SJCRH30 (cell line): ENCODE measurements around the gene GYPC. TPM values are rescaled to one million over a fixed set of nuclear protein-coding genes. Genes with fewer than 3 reads are reported as not detected.
"Not testable (repeated sequence)": the region's sequence is repeated elsewhere in the genome, so short reads cannot be mapped to it uniquely, and the experiment has no call there.

ENCODE experiments used
- DNase-seq, 2 experiments: peaks; one replicate each; pipeline ENCODE4 v3.0.0-alpha.2; 2015 to 2020
- H3K27ac ChIP-seq: fragments of 250-450 bp; sonication (Bioruptor Pico); 2 replicates; pipeline ENCODE4 v1.5.1; 2020; ENCODE audit warnings: mild to moderate bottlenecking, moderate library complexity
- H3K27me3 ChIP-seq: fragments of 250-450 bp; sonication (Bioruptor Pico); 2 replicates; pipeline ENCODE4 v1.5.1; 2020; ENCODE audit warnings: mild to moderate bottlenecking, moderate library complexity
- H3K36me3 ChIP-seq: fragments of 250-450 bp; sonication (Bioruptor Pico); 2 replicates; pipeline ENCODE4 v1.5.1; 2020; ENCODE audit warnings: mild to moderate bottlenecking, moderate library complexity
- H3K4me1 ChIP-seq: fragments of 250-450 bp; sonication (Bioruptor Pico); 2 replicates; pipeline ENCODE4 v1.5.1; 2020; ENCODE audit warnings: mild to moderate bottlenecking, moderate library complexity
- H3K4me3 ChIP-seq: fragments of 250-450 bp; sonication (Bioruptor Pico); 2 replicates; pipeline ENCODE4 v1.5.1; 2020; ENCODE audit warnings: mild to moderate bottlenecking, moderate library complexity
- H3K9me3 ChIP-seq: fragments of 250-450 bp; sonication (Bioruptor Pico); replicated peaks from 2 replicates; pipeline ENCODE4 v1.5.1; 2020; ENCODE audit warnings: mild to moderate bottlenecking, moderate library complexity
- total RNA-seq: library from RNA; depleted of rRNA; stranded (reverse); fragments of >200 nt; shearing (Covaris generic); gene quantifications from 2 replicates; pipeline ENCODE4 v1.2.3, GENCODE V29; 2014

GYPC gene
- total RNA-seq, 1 experiment from 2014 or later = 26.1 TPM

GRCh38 chr2:126715576-126716406 is 59.8 kb downstream of the GYPC start:
- Histone ChIP-seq H3K27me3 (0 out of 2 replicates have a peak, but pooled peaks cover 5% of the 10 kb centered on the region), H3K36me3 (no peaks in the 10 kb centered on the region), H3K27ac (no peak overlapping the region), H3K4me1 (no peaks in the 10 kb centered on the region), H3K9me3 (no peaks in the 10 kb centered on the region), H3K4me3 (no peak overlapping the region)
- no peak for DNase-seq

- DNase-seq, H3K9me3 ChIP-seq, H3K4me1 ChIP-seq, H3K36me3 ChIP-seq, H3K27me3 ChIP-seq, H3K27ac ChIP-seq, H3K4me3 ChIP-seq: not testable (repeated sequence)
These were observed 61.3 kb downstream of the GYPC start for GRCh38 chr2:126717277-126717676.

GRCh38 chr2:126717928-126718327 is 62.0 kb downstream of the GYPC start:
- Histone ChIP-seq H3K27me3 (0 out of 2 replicates have a peak, but pooled peaks cover 5% of the 10 kb centered on the region), H3K4me3 (no peak overlapping the region), H3K9me3 (no peaks in the 10 kb centered on the region), H3K4me1 (no peaks in the 10 kb centered on the region), H3K27ac (no peak overlapping the region), H3K36me3 (no peaks in the 10 kb centered on the region)
- DNase-seq = no peak

DNA sequence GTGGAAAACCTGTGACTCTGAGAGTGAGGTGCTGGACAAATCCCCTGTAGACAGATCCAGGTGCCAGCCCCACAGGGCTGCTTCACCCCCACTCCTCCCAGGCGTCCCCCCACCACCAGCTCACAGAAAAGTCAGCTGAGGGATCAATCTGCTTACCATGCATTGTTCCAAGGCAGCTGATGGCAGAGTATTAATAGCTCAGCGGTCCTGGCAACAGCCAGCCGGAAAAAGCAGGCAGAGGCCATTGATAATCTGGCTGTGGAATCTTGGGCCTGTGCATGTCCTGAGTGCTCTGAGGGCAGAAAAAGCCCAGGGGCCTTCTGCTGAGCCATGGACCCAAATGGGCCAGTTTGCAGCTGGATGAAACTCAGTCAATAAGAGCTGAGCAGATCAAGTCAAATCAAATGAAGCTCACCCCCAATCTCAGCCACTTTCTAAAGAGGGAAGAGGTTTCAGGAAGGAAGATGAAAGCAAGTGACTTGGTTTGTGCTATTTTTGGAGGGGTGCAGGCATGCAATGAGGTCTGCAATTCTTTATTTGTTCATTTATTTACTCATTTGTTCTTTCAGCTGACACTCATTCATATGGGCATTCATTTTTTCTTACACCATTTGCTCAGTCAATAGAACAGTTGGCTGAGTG is 63.4 kb downstream of the GYPC start:
- no peaks in the 10 kb centered on the region for H3K4me1 ChIP-seq
- no peaks in the 10 kb centered on the region for H3K9me3 ChIP-seq
- no peak for DNase-seq
- H3K27ac ChIP-seq = no peak overlapping the region
- no peak overlapping the region for H3K4me3 ChIP-seq
- H3K36me3 ChIP-seq = no peaks in the 10 kb centered on the region
- H3K27me3 ChIP-seq = 0 out of 2 replicates have a peak, but pooled peaks cover 5% of the 10 kb centered on the region

GRCh38 chr2:126719833-126720351 is 63.9 kb downstream of the GYPC start:
- no peaks in the 10 kb centered on the region for H3K4me1 ChIP-seq
- no peak overlapping the region for H3K4me3 ChIP-seq
- no peak overlapping the region for H3K27ac ChIP-seq
- H3K27me3 ChIP-seq = 0 out of 2 replicates have a peak, but pooled peaks cover 5% of the 10 kb centered on the region
- no peaks in the 10 kb centered on the region for H3K9me3 ChIP-seq
- no peak for DNase-seq
- no peaks in the 10 kb centered on the region for H3K36me3 ChIP-seq

- 0 out of 2 replicates have a peak, but pooled peaks cover 5% of the 10 kb centered on the region for H3K27me3 ChIP-seq
These were observed 64.7 kb downstream of the GYPC start for GRCh38 chr2:126720638-126721037.

GRCh38 chr2:126722081-126722480 is 66.1 kb downstream of the GYPC start:
- Histone ChIP-seq H3K4me3 (no peak overlapping the region), H3K9me3 (0 out of 2 replicates have a peak, but pooled peaks cover 3% of the 10 kb centered on the region), H3K27me3 (no peaks in the 10 kb centered on the region), H3K36me3 (no peaks in the 10 kb centered on the region), H3K27ac (no peak overlapping the region), H3K4me1 (no peaks in the 10 kb centered on the region)
- DNase-seq = no peak

More at GRCh38 chr2:126720638-126721037, 64.7 kb downstream of the GYPC start:
- no peaks in the 10 kb centered on the region for H3K36me3 ChIP-seq
- H3K4me3 ChIP-seq = no peak overlapping the region
- H3K9me3 ChIP-seq = 0 out of 2 replicates have a peak, but pooled peaks cover 3% of the 10 kb centered on the region
- DNase-seq = no peak
- H3K27ac ChIP-seq = no peak overlapping the region
- H3K4me1 ChIP-seq = no peaks in the 10 kb centered on the region

DNA sequence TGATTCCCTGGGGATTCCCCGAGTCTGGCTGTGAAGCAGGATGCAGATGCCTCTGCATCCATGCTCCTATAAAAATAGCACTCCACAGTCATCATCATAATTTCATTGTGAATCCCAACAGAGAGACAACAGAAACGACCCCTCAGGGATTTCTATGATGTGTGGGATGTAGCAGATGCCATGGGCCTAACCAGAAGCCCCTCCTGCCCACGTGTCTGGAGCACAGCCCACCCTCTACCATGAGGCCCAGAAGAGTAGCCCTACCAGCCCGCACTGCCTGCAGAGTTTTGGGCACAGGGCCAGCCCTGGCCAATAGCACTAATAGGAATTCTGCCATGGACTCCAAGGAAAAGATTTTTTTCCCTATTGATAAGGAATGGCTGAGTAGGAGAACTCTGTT is 66.6 kb downstream of the GYPC start:
- Histone ChIP-seq H3K36me3 (no peaks in the 10 kb centered on the region), H3K9me3 (0 out of 2 replicates have a peak, but pooled peaks cover 3% of the 10 kb centered on the region), H3K4me3 (no peak overlapping the region), H3K4me1 (no peaks in the 10 kb centered on the region), H3K27ac (no peak overlapping the region), H3K27me3 (no peaks in the 10 kb centered on the region)
- DNase-seq = no peak

DNA sequence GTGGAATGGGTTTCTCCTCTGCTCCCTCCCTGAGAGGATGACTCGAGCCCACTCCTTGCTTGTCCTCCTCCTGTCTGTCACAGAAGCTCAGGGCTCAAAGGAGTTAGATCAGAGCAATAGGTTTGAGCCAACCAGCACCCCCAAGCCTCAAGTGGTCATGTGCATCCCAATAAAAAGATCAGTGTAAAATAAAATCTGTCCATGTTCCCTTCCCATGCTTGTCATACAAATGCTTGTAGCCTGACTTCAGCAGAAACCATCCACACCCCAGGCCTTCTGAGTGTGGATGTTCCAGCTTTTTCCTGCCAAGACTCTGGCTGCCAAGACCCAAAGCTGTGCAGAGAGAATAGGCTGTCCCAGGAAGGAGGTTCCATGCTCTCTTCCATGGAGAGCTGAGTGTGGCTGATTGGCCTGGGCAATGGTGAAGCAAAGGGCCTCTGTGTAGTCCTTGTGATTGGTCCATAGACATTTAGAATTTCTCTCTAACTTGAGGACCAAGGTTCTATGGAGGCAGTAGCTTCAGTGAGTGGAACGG is 67.4 kb downstream of the GYPC start:
- Histone ChIP-seq H3K4me3 (no peak overlapping the region), H3K4me1 (no peaks in the 10 kb centered on the region), H3K27me3 (no peaks in the 10 kb centered on the region), H3K9me3 (0 out of 2 replicates have a peak, but pooled peaks cover 3% of the 10 kb centered on the region), H3K27ac (no peak overlapping the region), H3K36me3 (no peaks in the 10 kb centered on the region)
- no peak for DNase-seq

- no peaks in the 10 kb centered on the region for H3K27me3 ChIP-seq
- 0 out of 2 replicates have a peak, but pooled peaks cover 3% of the 10 kb centered on the region for H3K9me3 ChIP-seq
- H3K4me3 ChIP-seq = no peak overlapping the region
- DNase-seq = no peak
- no peak overlapping the region for H3K27ac ChIP-seq
- no peaks in the 10 kb centered on the region for H3K36me3 ChIP-seq
- H3K4me1 ChIP-seq = no peaks in the 10 kb centered on the region
These were observed 69.6 kb downstream of the GYPC start for GRCh38 chr2:126725580-126725979.

GRCh38 chr2:126729896-126730295 is 73.9 kb downstream of the GYPC start:
- Histone ChIP-seq H3K4me1 (no peaks in the 10 kb centered on the region), H3K9me3 (0 out of 2 replicates have a peak, but pooled peaks cover 3% of the 10 kb centered on the region), H3K27me3 (no peaks in the 10 kb centered on the region), H3K36me3 (no peaks in the 10 kb centered on the region), H3K27ac (no peak overlapping the region), H3K4me3 (no peak overlapping the region)
- no peak for DNase-seq

- DNase-seq = no peak
- Histone ChIP-seq H3K27me3 (no peaks in the 10 kb centered on the region), H3K36me3 (no peaks in the 10 kb centered on the region)
These were observed 74.7 kb downstream of the GYPC start for GRCh38 chr2:126730655-126731054.

GRCh38 chr2:126731353-126731752 is 75.4 kb downstream of the GYPC start:
- no peak for DNase-seq
- Histone ChIP-seq H3K27ac (no peak overlapping the region), H3K4me1 (peaks cover 4% of the 10 kb centered on the region; the same call in 1 of the 2 replicates), H3K9me3 (no peaks in the 10 kb centered on the region), H3K4me3 (no peak overlapping the region), H3K27me3 (no peaks in the 10 kb centered on the region), H3K36me3 (no peaks in the 10 kb centered on the region)

More at GRCh38 chr2:126730655-126731054, 74.7 kb downstream of the GYPC start:
- Histone ChIP-seq H3K9me3 (no peaks in the 10 kb centered on the region), H3K4me1 (no peaks in the 10 kb centered on the region), H3K27ac (no peak overlapping the region), H3K4me3 (no peak overlapping the region)

DNA sequence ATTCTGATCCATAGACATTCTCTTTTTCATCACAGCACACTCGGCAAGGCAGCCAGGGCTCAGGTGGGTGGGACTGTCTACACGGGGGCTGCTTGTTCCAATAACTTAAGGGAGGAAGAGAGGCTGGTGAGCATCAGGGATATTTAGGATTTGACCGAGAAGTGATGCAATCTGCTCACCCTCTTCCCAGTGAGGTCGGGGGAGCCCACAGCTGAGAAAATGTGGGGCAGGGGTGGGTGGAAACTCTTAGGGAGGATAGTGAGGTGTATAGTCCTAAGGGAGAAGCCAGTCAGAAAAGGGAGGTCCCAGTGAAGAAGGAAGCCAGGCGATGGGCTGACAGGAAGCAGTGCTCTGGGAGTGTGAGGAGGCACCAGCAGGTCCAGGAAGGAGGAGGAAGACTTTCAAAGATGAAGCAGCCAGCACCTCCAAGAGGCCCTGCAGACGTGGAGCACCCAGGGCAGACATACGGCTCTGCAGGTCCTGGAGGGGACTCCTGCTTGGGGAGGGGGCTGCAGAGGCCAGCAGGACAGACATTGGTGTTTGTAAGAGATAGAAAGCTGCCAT is 76.8 kb downstream of the GYPC start:
- Histone ChIP-seq H3K27me3 (no peaks in the 10 kb centered on the region), H3K4me3 (no peak overlapping the region), H3K4me1 (peaks cover 10% of the 10 kb centered on the region; the same call in 1 of the 2 replicates), H3K36me3 (no peaks in the 10 kb centered on the region), H3K27ac (no peak overlapping the region), H3K9me3 (no peaks in the 10 kb centered on the region)
- DNase-seq = no peak
